ENCODE data around the gene ARL6IP4. TPM values are rescaled to one million over a fixed set of nuclear protein-coding genes. Genes with fewer than 3 reads are reported as not detected.

ARL6IP4 gene
- total and polyA plus RNA-seq, 10 of the 15 experiments (the other 5 are each of a cell fraction or from before 2014, with no cell fraction given) = 2.5 to 320 (median 188) TPM

GRCh38 chr12:122935318-122935717 lies 45.2 kb upstream of the ARL6IP4 start:
- CTCF ChIA-PET = interaction anchor here (0.6 to 1.4 kb wide), 4 partner anchors 11 to 505 kb away, joined by 3 to 5 read pairs (median 4); no protein-coding TSS in a partner anchor
- no peaks in the 10 kb centered on the region for H3K36me3 ChIP-seq (ENCODE audit: control insufficient read depth in 2 of 2, insufficient read depth in 2 of 2, low read length in 1 of 2)
- TF ChIP-seq SP1 (IDR thresholded peaks at IDR 0.05; ENCODE audit: low read depth, low read length) (no peak), TAF1 (IDR thresholded peaks at IDR 0.05; ENCODE audit: borderline replicate concordance, low read depth, low read length) (no peak), RAD51 (IDR thresholded peaks at IDR 0.05) (no peak), E2F8 (IDR thresholded peaks at IDR 0.05; ENCODE audit: low read depth, partially characterized antibody) (no peak), KAT2A (conservative IDR thresholded peaks at IDR 0.05; ENCODE audit: control insufficient read depth, low read depth, low read length) (no peak), ZNF274 (IDR thresholded peaks at IDR 0.05; ENCODE audit: insufficient read depth, insufficient read length) (no peak), USF1 (IDR thresholded peaks at IDR 0.05; ENCODE audit: borderline replicate concordance, extremely low read length, insufficient read depth, low read depth, low read length) (no peak), HSF1 (IDR thresholded peaks at IDR 0.05; ENCODE audit: low read depth, low read length) (no peak), ESRRA (IDR thresholded peaks at IDR 0.05; ENCODE audit: low read length) (no peak), TARDBP (IDR thresholded peaks at IDR 0.05; ENCODE audit: borderline replicate concordance) (no peak)
- SMC1A ChIA-PET (ENCODE audit: uncharacterized antibody, unreplicated experiment) = interaction anchor here (0.7 to 1.5 kb wide), 6 partner anchors 9 to 55 kb away, joined by 3 to 5 read pairs (median 5); no protein-coding TSS in a partner anchor
- POLR2A ChIA-PET = interaction anchor here (0.6 to 1.0 kb wide), 2 partner anchors 43 to 125 kb away, joined by 3 read pairs; no protein-coding TSS in a partner anchor
- H3K9ac ChIP-seq (ENCODE audit: control insufficient read depth, insufficient read depth, low read length) = no peak overlapping the region
- H2AFZ ChIP-seq (ENCODE audit: control insufficient read depth, low read depth, low read length) = peak overlapping the region; percentile 55
- FAIRE-seq (no peak), ATAC-seq (peak; percentile 43), DNase-seq (ENCODE audit: low read depth, low spot score) (no peak)
- peaks cover 44% of the 10 kb centered on the region for H3K4me1 ChIP-seq (ENCODE audit: control insufficient read depth, insufficient read depth, low read length)
- H3K27me3 ChIP-seq (replicated peaks in 1 of 2; ENCODE audit: control insufficient read depth in 2 of 2, insufficient read depth in 2 of 2, low read length in 1 of 2) = no peaks in the 10 kb centered on the region
- BruUV-seq (replicated peaks) = no TSS peak
- H3K9me3 ChIP-seq (replicated peaks; ENCODE audit: control insufficient read depth, insufficient read depth, low read length) = no peaks in the 10 kb centered on the region
- H4K20me1 ChIP-seq (ENCODE audit: control insufficient read depth, insufficient read depth) = no peaks in the 10 kb centered on the region
- H3K27ac ChIP-seq (ENCODE audit: control insufficient read depth, insufficient read depth) = peak overlapping the region; percentile 71
- 93% methylated on average over 8 of the region's 8 CpGs for WGBS (ENCODE audit: insufficient coverage, insufficient replicate concordance, low lambda C conversion rate, missing lambda C conversion rate)
- intact Hi-C loops (cut with micrococcal nuclease; ENCODE audit: unreplicated experiment) (no loop called here), in situ Hi-C loops (cut with MboI) (no loop called here)
- RAD21 ChIA-PET (ENCODE audit: unreplicated experiment) = interaction anchor here (1.0 to 1.6 kb wide), 3 partner anchors 11 to 64 kb away, joined by 3 to 7 read pairs (median 3); no protein-coding TSS in a partner anchor
- H3K4me3 ChIP-seq = no peak overlapping the region
- peak overlapping the region; percentile 19; the same call in 1 of the 2 replicates for H3K4me2 ChIP-seq (ENCODE audit: control insufficient read depth, insufficient read depth)
- no peaks in the 10 kb centered on the region for H3K79me2 ChIP-seq (ENCODE audit: control insufficient read depth, insufficient read depth, low read length)

Measured in GM12878 (cell line).